SU-DHL-6 (cell line): ENCODE data around the gene FERMT2.

Source experiments
- H2AFZ ChIP-seq: fragments of 200-600 bp; sonication (generic); 2 replicates; pipeline ENCODE4 v1.6.1; 2014; ENCODE audit warnings: low read depth, mild to moderate bottlenecking, moderate library complexity, mixed read lengths, antibody characterized with exemption, low read length; ENCODE audit not compliant: severe bottlenecking
- H3F3A ChIP-seq: fragments of 200-600 bp; shearing (Covaris generic); 2 replicates; pipeline ENCODE4 v1.6.0; 2016; ENCODE audit warnings: antibody characterized with exemption, mild to moderate bottlenecking; ENCODE audit not compliant: insufficient read depth
- H3K27ac ChIP-seq: fragments of 200-600 bp; sonication (generic); 2 replicates; pipeline ENCODE4 v1.5.1; 2016; ENCODE audit warnings: low read depth, mild to moderate bottlenecking, low read length, moderate library complexity, mixed read lengths
- H3K27me3 ChIP-seq: fragments of 200-600 bp; sonication (generic), shearing (Covaris generic); 2 replicates; pipeline ENCODE4 v1.6.0; 2014; ENCODE audit warnings: mild to moderate bottlenecking, low read length
- H3K36me3 ChIP-seq: fragments of 200-600 bp; sonication (generic); 2 replicates; pipeline ENCODE4 v1.6.1; 2014; ENCODE audit warnings: mild to moderate bottlenecking, low read length, mixed read lengths
- H3K4me2 ChIP-seq: fragments of 300-600, 200-600 bp; shearing (Covaris generic), sonication (generic); 2 replicates; pipeline ENCODE4 v1.6.0; 2014; ENCODE audit warnings: low read length, low read depth, mild to moderate bottlenecking; ENCODE audit not compliant: poor library complexity, severe bottlenecking
- H3K4me3 ChIP-seq: fragments of 200-600 bp; sonication (generic); 2 replicates; pipeline ENCODE4 v1.5.1; 2014; ENCODE audit warnings: antibody characterized with exemption, low read length, mild to moderate bottlenecking, mixed read lengths; ENCODE audit not compliant: insufficient read depth, poor library complexity, severe bottlenecking
- H3K79me2 ChIP-seq: fragments of 200-600 bp; sonication (generic); 2 replicates; pipeline ENCODE4 v1.6.1; 2014; ENCODE audit warnings: mild to moderate bottlenecking, low read length, moderate library complexity; ENCODE audit not compliant: insufficient read depth
- H3K9ac ChIP-seq: fragments of 200-600 bp; sonication (generic); 2 replicates; pipeline ENCODE4 v1.7.0; 2014; ENCODE audit warnings: mild to moderate bottlenecking, low read length
- H3K9me2 ChIP-seq: fragments of 200-600 bp; sonication (generic); replicated peaks from 2 replicates; pipeline ENCODE4 v1.6.1; 2014; ENCODE audit warnings: low read length; ENCODE audit not compliant: insufficient read depth
- H3K9me3 ChIP-seq: fragments of 200-600 bp; sonication (generic); 2 replicates; pipeline ENCODE4 v1.6.1; 2014; ENCODE audit warnings: low read length, mixed read lengths; ENCODE audit not compliant: insufficient read depth
- H4K20me1 ChIP-seq: fragments of 200-600 bp; sonication (generic); 2 replicates; pipeline ENCODE4 v1.6.1; 2014; ENCODE audit warnings: low read depth, mild to moderate bottlenecking, antibody characterized with exemption, low read length, moderate library complexity, mixed read lengths
- CTCF ChIP-seq: fragments of 200-600 bp; sonication (generic); IDR thresholded peaks from one replicate; pipeline ENCODE4 v1.5.1; 2017; ENCODE audit warnings: antibody characterized with exemption, mild to moderate bottlenecking, low read length, moderate library complexity; ENCODE audit not compliant: insufficient read depth, poor library complexity, severe bottlenecking
- EZH2phosphoT487 ChIP-seq: fragments of 200-600 bp; sonication (generic), shearing (Covaris generic); conservative IDR thresholded peaks from 2 replicates; pipeline ENCODE4 v1.6.1; 2018; ENCODE audit warnings: mild to moderate bottlenecking, antibody characterized with exemption, low read length, moderate library complexity, mixed read lengths

The FERMT2 gene

GRCh38 chr14:52878946-52879345, 71.9 kb downstream of the FERMT2 start:
- H2AFZ ChIP-seq, result no peak overlapping the region
- H3K79me2 ChIP-seq, result no peaks in the 10 kb centered on the region
- H3K4me2 ChIP-seq, result no peak overlapping the region
- no peak overlapping the region for H3K4me3 ChIP-seq
- no peaks in the 10 kb centered on the region for H3K36me3 ChIP-seq
- H3F3A ChIP-seq, result no peaks in the 10 kb centered on the region
- TF ChIP-seq EZH2phosphoT487 (no peak), CTCF (no peak)
- no peak overlapping the region for H3K9ac ChIP-seq
- H3K9me2 ChIP-seq, result no peaks in the 10 kb centered on the region
- H3K27ac ChIP-seq, result no peak overlapping the region
- no peaks in the 10 kb centered on the region for H4K20me1 ChIP-seq
- no peaks in the 10 kb centered on the region for H3K9me3 ChIP-seq
- H3K27me3 ChIP-seq, result no peaks in the 10 kb centered on the region

GRCh38 chr14:52878469-52878868, 72.4 kb downstream of the FERMT2 start:
- no peaks in the 10 kb centered on the region for H3K9me2 ChIP-seq
- no peaks in the 10 kb centered on the region for H3K36me3 ChIP-seq
- no peak overlapping the region for H3K4me2 ChIP-seq
- TF ChIP-seq CTCF (no peak), EZH2phosphoT487 (no peak)
- H3K27me3 ChIP-seq, result no peaks in the 10 kb centered on the region
- no peak overlapping the region for H2AFZ ChIP-seq
- no peaks in the 10 kb centered on the region for H3K9me3 ChIP-seq
- H3K9ac ChIP-seq, result no peak overlapping the region
- H3K79me2 ChIP-seq, result no peaks in the 10 kb centered on the region
- no peak overlapping the region for H3K27ac ChIP-seq
- no peaks in the 10 kb centered on the region for H3F3A ChIP-seq
- no peaks in the 10 kb centered on the region for H4K20me1 ChIP-seq
- no peak overlapping the region for H3K4me3 ChIP-seq

- Histone ChIP-seq H3K79me2 (no peaks in the 10 kb centered on the region), H4K20me1 (no peaks in the 10 kb centered on the region), H3K27ac (no peak overlapping the region), H3K27me3 (no peaks in the 10 kb centered on the region), H3K4me3 (no peak overlapping the region), H3K9me3 (no peaks in the 10 kb centered on the region), H3K9me2 (no peaks in the 10 kb centered on the region), H3F3A (no peaks in the 10 kb centered on the region), H3K36me3 (no peaks in the 10 kb centered on the region), H3K4me2 (no peak overlapping the region), H2AFZ (no peak overlapping the region), H3K9ac (no peak overlapping the region)
- TF ChIP-seq CTCF (no peak), EZH2phosphoT487 (no peak)
These were observed 73.2 kb downstream of the FERMT2 start for GRCh38 chr14:52877628-52878027.

GRCh38 chr14:52876806-52877205, 74.0 kb downstream of the FERMT2 start:
- no peaks in the 10 kb centered on the region for H3K9me2 ChIP-seq
- no peak overlapping the region for H2AFZ ChIP-seq
- no peaks in the 10 kb centered on the region for H3K79me2 ChIP-seq
- H3K9ac ChIP-seq, result no peak overlapping the region
- no peaks in the 10 kb centered on the region for H3K9me3 ChIP-seq
- H3K27ac ChIP-seq, result no peak overlapping the region
- H3K4me3 ChIP-seq, result no peak overlapping the region
- TF ChIP-seq EZH2phosphoT487 (no peak), CTCF (no peak)
- no peaks in the 10 kb centered on the region for H3K36me3 ChIP-seq
- H3F3A ChIP-seq, result no peaks in the 10 kb centered on the region
- H4K20me1 ChIP-seq, result no peaks in the 10 kb centered on the region
- H3K27me3 ChIP-seq, result no peaks in the 10 kb centered on the region
- H3K4me2 ChIP-seq, result no peak overlapping the region
